Loucy (cell line): ENCODE data around the gene EDAR.

Experiments used
- CTCF ChIP-seq: fragments of 200-600 bp; sonication (generic); conservative IDR thresholded peaks from 2 replicates; pipeline ENCODE4 v1.5.1; 2014; ENCODE audit warnings: mild to moderate bottlenecking, antibody characterized with exemption, low read length
- EZH2phosphoT487 ChIP-seq: fragments of 200-600 bp; IDR thresholded peaks from 2 replicates; pipeline ENCODE4 v1.6.1; 2018; ENCODE audit warnings: antibody characterized with exemption, mild to moderate bottlenecking, moderate library complexity, borderline replicate concordance

GRCh38 chr2:108918941-108919341, 70.1 kb downstream of the EDAR start:
- TF ChIP-seq CTCF (no peak), EZH2phosphoT487 (no peak)
